Astrocyte (in vitro differentiated cells and primary cell): ENCODE measurements around the gene SAYSD1.

Source experiments
- EZH2 ChIP-seq: IDR thresholded peaks from 2 replicates; pipeline ENCODE4 v1.6.1; 2012; ENCODE audit warnings: mild to moderate bottlenecking, low read length, inconsistent platforms; ENCODE audit not compliant: insufficient read depth
- TF ChIP-seq, protein P1 (sequence below): IDR thresholded peaks from 2 replicates; pipeline ENCODE4 v1.5.1; 2011; ENCODE audit warnings: low read depth, mild to moderate bottlenecking, inconsistent platforms, low read length, moderate library complexity; ENCODE audit not compliant: insufficient read depth

GRCh38 chr6:39060467-39061160 is 54.4 kb downstream of the SAYSD1 start:
- no peak for TF ChIP-seq EZH2
- TF ChIP-seq, protein P1, sequence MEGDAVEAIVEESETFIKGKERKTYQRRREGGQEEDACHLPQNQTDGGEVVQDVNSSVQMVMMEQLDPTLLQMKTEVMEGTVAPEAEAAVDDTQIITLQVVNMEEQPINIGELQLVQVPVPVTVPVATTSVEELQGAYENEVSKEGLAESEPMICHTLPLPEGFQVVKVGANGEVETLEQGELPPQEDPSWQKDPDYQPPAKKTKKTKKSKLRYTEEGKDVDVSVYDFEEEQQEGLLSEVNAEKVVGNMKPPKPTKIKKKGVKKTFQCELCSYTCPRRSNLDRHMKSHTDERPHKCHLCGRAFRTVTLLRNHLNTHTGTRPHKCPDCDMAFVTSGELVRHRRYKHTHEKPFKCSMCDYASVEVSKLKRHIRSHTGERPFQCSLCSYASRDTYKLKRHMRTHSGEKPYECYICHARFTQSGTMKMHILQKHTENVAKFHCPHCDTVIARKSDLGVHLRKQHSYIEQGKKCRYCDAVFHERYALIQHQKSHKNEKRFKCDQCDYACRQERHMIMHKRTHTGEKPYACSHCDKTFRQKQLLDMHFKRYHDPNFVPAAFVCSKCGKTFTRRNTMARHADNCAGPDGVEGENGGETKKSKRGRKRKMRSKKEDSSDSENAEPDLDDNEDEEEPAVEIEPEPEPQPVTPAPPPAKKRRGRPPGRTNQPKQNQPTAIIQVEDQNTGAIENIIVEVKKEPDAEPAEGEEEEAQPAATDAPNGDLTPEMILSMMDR, result no peak
